ENCODE results near the gene SLC9A1. TPM values are rescaled to one million over a fixed set of nuclear protein-coding genes. Genes with fewer than 3 reads are reported as not detected.

The SLC9A1 gene
- total RNA-seq, 1 experiment from 2014 or later = 22.5 TPM

DNA sequence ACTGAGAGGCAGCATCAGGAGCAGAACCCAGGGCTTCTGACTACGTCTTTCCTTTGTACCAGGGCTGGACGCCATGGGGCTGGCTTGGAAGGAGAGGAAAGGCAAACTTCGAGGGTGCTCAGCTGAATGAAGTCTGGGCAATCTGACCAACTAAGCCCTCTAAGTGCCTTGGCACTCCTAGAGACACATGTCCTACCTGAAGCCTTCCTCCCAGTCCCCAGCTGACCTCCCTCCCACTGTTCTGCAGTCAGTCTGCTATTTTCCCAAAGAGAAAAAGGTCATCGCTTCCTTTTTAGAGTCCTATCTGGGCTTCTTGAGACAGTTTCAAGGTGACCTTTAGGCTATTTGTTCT, 5.2 kb downstream of the SLC9A1 start:
- ATAC-seq = no peak
- TF ChIP-seq, protein P1, sequence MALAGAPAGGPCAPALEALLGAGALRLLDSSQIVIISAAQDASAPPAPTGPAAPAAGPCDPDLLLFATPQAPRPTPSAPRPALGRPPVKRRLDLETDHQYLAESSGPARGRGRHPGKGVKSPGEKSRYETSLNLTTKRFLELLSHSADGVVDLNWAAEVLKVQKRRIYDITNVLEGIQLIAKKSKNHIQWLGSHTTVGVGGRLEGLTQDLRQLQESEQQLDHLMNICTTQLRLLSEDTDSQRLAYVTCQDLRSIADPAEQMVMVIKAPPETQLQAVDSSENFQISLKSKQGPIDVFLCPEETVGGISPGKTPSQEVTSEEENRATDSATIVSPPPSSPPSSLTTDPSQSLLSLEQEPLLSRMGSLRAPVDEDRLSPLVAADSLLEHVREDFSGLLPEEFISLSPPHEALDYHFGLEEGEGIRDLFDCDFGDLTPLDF (CRISPR knock-in tag; IDR thresholded peaks at IDR 0.05) = no peak
- no peak for DNase-seq (ENCODE audit: low spot score)
- H3K36me3 Mint-ChIP-seq = 0 out of 2 replicates have a peak, but pooled peaks cover 3% of the 10 kb centered on the region
- no peaks in the 10 kb centered on the region for H3K9me3 Mint-ChIP-seq
- no peak overlapping the region for H3K4me3 Mint-ChIP-seq
- CTCF ChIA-PET = interaction anchor here (1.2 kb wide), 1 partner anchor 47 kb away, joined by 5 read pairs; no protein-coding TSS in a partner anchor
- peaks cover 43% of the 10 kb centered on the region for H3K4me1 Mint-ChIP-seq
- no peak overlapping the region for H3K27ac Mint-ChIP-seq
- no peaks in the 10 kb centered on the region for H3K27me3 Mint-ChIP-seq (ENCODE audit: low read depth)
- POLR2A ChIA-PET = interaction anchor here (0.9 kb wide), 1 partner anchor 14 kb away, joined by 3 read pairs; no protein-coding TSS in a partner anchor

GRCh38 chr1:27149084-27149761, 5.7 kb downstream of the SLC9A1 start:
- H3K4me1 Mint-ChIP-seq = peaks cover 45% of the 10 kb centered on the region
- POLR2A ChIA-PET = interaction anchor here (0.9 kb wide), 1 partner anchor 13 kb away, joined by 3 read pairs; no protein-coding TSS in a partner anchor
- ATAC-seq = no peak

More at GRCh38 chr1:27149084-27149761, 5.7 kb downstream of the SLC9A1 start:
- TF ChIP-seq ATF3 (CRISPR knock-in tag; conservative IDR thresholded peaks at IDR 0.05) (no peak), USF2 (CRISPR knock-in tag; IDR thresholded peaks at IDR 0.05) (no peak), SMAD4 (CRISPR knock-in tag; IDR thresholded peaks at IDR 0.05) (no peak), ZNF423 (CRISPR knock-in tag; IDR thresholded peaks at IDR 0.05) (no peak), MXD4 (CRISPR knock-in tag; IDR thresholded peaks at IDR 0.05; ENCODE audit: borderline replicate concordance) (no peak), TEAD4 (CRISPR knock-in tag; IDR thresholded peaks at IDR 0.05) (no peak), ATF2 (CRISPR knock-in tag; IDR thresholded peaks at IDR 0.05; ENCODE audit: borderline replicate concordance, low read depth) (no peak), ZNF396 (CRISPR knock-in tag; IDR thresholded peaks at IDR 0.05; ENCODE audit: borderline replicate concordance) (no peak), ZNF512 (CRISPR knock-in tag; IDR thresholded peaks at IDR 0.05; ENCODE audit: borderline replicate concordance) (no peak), CREM (CRISPR knock-in tag; IDR thresholded peaks at IDR 0.05) (no peak)
- TF ChIP-seq, protein P2, sequence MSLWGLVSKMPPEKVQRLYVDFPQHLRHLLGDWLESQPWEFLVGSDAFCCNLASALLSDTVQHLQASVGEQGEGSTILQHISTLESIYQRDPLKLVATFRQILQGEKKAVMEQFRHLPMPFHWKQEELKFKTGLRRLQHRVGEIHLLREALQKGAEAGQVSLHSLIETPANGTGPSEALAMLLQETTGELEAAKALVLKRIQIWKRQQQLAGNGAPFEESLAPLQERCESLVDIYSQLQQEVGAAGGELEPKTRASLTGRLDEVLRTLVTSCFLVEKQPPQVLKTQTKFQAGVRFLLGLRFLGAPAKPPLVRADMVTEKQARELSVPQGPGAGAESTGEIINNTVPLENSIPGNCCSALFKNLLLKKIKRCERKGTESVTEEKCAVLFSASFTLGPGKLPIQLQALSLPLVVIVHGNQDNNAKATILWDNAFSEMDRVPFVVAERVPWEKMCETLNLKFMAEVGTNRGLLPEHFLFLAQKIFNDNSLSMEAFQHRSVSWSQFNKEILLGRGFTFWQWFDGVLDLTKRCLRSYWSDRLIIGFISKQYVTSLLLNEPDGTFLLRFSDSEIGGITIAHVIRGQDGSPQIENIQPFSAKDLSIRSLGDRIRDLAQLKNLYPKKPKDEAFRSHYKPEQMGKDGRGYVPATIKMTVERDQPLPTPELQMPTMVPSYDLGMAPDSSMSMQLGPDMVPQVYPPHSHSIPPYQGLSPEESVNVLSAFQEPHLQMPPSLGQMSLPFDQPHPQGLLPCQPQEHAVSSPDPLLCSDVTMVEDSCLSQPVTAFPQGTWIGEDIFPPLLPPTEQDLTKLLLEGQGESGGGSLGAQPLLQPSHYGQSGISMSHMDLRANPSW (CRISPR knock-in tag; conservative IDR thresholded peaks at IDR 0.05; ENCODE audit: low read depth) = no peak
- TF ChIP-seq, protein P3, sequence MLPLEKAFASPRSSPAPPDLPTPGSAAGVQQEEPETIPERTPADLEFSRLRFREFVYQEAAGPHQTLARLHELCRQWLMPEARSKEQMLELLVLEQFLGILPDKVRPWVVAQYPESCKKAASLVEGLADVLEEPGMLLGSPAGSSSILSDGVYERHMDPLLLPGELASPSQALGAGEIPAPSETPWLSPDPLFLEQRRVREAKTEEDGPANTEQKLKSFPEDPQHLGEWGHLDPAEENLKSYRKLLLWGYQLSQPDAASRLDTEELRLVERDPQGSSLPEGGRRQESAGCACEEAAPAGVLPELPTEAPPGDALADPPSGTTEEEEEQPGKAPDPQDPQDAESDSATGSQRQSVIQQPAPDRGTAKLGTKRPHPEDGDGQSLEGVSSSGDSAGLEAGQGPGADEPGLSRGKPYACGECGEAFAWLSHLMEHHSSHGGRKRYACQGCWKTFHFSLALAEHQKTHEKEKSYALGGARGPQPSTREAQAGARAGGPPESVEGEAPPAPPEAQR (CRISPR knock-in tag; IDR thresholded peaks at IDR 0.05) = no peak
- TF ChIP-seq, protein P4, sequence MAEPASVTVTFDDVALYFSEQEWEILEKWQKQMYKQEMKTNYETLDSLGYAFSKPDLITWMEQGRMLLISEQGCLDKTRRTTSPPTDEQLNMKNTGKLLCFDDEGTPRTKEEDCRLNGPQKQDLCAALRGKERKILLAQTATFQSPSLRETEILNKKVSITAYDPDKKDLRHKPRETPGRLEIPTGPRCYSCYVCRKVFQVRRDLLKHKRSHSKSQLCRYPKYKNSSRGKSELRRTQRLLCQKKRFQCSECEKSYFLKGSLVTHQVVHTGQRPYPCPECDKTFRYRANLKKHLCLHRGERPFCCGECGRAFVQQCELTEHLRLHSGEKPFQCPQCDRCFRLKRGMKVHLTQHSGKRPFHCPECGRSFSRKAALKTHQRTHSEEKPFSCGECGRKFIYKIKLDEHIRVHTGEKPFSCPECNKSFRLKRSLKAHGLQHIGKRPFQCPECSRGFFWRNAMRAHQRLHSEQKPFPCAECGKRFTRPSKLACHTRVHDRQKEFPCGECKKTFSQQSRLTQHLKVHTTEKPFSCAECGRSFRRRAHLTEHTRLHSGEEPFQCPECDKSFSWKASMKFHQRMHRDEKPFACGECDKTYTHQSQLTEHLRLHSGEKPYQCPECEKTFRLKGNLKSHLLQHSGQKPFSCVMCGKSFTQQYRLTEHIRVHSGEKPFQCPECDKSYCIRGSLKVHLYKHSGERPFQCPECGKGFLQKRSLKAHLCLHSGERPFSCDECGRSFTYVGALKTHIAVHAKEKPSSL (CRISPR knock-in tag; conservative IDR thresholded peaks at IDR 0.05) = no peak
- TF ChIP-seq, protein P5, sequence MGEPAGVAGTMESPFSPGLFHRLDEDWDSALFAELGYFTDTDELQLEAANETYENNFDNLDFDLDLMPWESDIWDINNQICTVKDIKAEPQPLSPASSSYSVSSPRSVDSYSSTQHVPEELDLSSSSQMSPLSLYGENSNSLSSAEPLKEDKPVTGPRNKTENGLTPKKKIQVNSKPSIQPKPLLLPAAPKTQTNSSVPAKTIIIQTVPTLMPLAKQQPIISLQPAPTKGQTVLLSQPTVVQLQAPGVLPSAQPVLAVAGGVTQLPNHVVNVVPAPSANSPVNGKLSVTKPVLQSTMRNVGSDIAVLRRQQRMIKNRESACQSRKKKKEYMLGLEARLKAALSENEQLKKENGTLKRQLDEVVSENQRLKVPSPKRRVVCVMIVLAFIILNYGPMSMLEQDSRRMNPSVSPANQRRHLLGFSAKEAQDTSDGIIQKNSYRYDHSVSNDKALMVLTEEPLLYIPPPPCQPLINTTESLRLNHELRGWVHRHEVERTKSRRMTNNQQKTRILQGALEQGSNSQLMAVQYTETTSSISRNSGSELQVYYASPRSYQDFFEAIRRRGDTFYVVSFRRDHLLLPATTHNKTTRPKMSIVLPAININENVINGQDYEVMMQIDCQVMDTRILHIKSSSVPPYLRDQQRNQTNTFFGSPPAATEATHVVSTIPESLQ (CRISPR knock-in tag; IDR thresholded peaks at IDR 0.05) = no peak
- H3K36me3 Mint-ChIP-seq = 0 out of 2 replicates have a peak, but pooled peaks cover 3% of the 10 kb centered on the region
- no peaks in the 10 kb centered on the region for H3K9me3 Mint-ChIP-seq
- no peak for DNase-seq (ENCODE audit: low spot score)
- peak overlapping the region; percentile 57 for H3K27ac Mint-ChIP-seq
- CTCF ChIA-PET = interaction anchor here (1.2 kb wide), 1 partner anchor 47 kb away, joined by 5 read pairs; no protein-coding TSS in a partner anchor
- no peaks in the 10 kb centered on the region for H3K27me3 Mint-ChIP-seq (ENCODE audit: low read depth)
- no peak overlapping the region for H3K4me3 Mint-ChIP-seq
